GM18498 (cell line): Measurements from ENCODE around the gene ZDHHC11B.

Source experiments
- ATAC-seq: cut with Tn5 transposase; IDR thresholded peaks from one replicate; pipeline ENCODE4 v1.9.1; 2021; ENCODE audit warnings: mild to moderate bottlenecking, moderate library complexity; ENCODE audit not compliant: unreplicated experiment

Gene ZDHHC11B

DNA sequence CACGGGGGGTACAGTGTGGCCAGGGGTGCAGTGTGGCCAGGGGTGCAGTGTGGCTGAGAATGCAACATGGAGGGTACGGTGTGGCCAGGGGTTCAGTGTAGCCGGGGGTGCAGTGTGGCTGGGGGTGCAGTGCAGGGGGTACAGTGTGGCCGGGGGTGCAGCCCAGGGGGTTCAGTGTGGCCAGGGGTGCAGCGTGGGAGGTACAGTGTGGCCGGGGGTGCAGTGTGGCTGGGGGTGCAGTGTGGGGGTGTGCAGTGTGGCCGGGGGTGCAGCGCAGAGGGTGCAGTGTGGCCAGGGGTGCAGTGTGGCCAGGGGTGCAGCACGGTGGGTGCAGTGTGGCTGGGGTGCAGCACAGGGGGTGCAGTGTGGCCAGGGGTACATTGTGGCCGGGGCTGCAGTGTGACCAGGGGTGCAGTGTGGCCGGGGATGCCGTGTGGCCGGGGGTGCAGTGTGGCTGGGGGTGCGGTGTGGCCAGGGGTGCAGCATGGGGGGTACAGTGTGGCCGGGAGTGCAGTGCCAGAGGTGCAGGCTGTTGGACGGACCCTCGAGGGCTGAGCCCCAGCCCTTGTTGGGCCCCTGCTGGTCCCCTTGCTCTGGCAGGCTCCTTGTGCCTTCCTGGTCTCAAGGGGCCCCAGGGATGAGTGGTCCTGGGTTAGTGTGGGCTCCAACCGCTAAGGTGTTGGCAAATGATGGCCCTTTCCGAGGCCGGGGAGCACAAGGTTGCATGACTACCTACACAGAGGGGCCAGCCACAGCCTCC is 109.2 kb downstream of the ZDHHC11B start:
- no peak for ATAC-seq

DNA sequence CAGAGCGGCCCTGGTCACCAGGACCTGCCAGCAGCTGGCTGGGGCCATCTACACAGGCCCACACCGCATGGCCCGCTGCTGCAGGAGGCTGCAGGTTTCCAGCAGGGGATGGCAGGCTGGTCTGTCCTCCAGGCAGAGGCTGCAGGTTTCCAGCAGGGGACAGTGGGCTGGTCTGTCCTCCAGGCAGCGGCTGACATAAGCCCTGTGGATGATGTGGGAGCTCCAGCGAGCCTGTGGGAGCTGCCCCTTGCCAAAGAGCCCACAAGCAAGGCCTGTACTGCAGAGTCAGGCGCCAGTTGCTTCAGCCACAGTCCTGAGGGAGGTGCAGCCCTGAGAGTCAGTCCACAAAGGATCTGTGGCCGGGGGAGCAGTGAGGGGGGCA is 109.9 kb downstream of the ZDHHC11B start:
- ATAC-seq: no peak

DNA sequence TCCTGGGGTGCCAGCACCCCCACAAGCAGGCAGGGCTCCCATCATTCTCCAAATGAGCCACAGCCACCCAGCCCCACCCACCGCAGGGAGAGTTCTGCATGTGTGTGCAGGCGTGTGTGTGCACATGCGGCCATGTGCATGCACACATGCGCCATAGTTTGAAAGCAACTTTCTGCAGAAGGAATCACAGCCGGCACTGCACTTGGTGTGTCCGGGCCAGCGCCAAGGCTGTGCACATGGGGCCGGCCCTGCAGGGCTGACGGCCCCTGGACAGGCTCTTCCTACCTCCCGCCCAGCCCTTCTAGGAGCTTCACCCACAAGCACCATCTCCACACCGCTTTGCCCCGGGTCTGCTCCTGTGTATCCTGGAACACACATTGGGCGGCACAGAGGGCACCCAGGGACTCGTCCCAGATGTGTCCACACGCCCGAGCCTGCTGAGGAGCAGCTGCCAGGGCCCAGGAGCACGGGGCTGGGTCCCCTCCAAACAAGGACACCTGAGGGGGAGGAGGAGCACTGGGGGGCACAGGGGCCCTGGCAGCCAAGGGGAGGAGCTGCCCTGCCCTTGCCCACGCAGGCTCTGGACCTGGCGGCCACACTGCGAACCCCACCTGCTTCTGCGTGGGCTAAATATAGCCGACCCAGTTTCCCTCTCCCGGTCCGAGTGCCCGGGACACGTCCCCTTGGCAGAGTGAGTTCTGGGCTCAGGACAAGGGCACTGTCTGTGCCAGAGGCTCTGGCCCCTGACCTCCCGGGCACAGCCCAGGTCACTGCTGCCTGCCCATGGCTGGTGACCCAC is 110.5 kb downstream of the ZDHHC11B start:
- ATAC-seq: no peak

DNA sequence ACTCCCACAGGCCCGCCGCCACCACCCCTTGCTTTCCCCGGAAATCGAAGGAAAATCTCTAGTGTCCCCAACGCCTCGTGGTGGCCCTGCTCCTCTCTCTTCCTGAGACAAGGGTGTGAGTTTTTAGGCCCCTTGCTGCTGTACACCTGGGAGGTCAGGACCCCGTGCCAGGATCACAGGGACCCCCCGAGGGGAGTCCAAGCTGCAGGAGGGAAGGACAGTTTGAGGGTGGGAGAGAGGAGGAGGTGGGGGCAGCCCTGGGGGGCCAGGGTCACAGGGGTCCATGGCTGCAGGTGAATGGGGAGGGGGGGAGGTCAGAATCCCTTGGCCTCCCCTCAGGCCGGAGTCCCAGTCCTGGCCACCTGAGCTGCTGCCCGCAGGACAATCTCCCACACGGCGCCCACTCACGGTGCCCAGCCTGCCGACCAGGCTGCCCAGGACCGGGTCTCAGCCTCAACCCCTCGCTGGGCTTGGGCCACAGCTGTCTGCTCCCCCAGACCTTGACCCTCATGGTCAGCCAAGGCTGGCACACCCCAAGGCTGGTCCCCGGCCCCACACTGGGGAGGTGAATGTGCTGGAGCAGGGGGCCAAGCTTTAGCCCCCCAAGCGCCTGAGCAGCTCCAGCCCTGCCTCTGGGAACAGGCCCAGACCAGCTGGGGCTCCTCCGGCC is 111.2 kb downstream of the ZDHHC11B start:
- ATAC-seq: no peak

DNA sequence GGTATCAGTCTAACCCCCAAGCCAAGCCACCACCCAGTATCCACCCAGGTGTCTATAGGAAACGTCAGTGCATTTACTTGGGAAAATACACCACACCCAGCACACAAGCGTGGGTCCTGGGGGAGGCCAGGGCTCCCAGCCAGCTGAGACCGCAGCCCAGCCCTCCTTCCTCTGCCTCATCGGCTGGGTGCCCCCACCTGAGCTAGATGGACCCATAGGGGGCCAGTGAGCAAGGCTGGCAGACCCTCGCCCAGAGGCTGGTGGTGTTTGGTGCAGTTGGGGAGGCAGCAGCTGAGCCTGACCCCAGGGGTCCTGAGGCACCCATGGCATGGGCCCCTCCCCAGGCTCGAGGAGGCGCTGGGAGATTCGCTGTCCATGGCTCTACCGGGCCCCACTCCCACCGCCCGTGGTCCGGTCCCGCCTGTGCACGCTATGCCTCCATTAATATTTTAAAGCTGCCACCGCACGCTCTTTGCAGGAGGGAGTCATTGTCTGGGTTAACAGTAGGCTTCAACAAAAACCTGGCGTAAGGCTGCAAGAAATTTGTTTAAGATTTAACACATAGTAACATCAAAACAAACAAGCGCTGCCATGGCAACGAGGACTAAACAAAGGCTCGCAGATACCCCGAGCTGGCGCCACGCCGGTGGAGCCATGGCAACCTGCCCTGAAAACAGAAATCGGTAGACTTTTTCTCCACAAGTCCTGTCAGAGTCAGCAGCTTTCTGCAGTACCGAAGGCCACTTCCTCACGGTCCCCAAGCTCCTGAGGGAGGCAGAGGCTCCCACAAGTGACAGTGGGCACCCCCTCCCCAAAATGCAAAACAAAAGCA is 112.0 kb downstream of the ZDHHC11B start:
- ATAC-seq: no peak

DNA sequence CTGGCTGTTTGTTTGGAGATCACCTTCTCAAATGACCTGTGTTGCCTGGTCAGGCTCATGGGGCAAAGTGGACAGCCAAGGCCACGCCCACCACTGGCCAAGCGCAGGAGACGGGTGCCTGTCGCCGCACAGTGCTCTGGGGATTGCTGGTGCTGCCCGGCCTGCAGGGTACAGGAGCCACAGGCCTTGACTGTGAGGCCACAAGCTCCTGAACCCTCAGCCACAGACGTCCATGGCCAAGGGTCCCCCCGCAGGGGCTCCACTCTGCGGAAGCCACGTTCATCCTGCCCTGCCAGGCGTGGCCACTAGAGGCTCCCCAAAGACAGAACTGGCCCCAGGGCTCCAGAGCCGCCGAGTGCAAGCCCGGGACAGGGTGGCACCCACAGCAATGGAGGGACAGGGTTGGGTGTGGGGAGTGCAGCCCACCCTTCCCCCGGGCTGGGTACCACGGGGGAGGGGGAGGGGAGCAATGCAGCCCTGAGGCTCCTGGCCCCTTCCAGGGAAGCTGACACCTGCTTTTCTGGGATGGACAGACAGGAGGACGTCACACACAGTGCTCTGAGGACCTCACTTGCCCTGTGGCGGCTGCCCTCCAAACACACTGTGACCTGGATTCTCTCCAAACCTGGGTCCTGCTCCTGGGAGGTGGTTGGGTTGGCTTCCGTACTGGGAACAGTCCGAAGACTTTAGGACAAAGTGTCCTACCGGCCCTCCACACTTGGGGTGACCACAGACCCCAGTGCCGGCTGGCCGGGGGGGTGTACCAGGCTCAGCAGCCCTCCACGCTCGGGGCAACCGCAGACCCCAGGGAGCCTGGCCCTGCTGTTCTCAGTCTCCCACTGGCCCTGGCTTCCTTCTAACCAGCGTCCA is 112.8 kb downstream of the ZDHHC11B start:
- peak; percentile 80 for ATAC-seq

DNA sequence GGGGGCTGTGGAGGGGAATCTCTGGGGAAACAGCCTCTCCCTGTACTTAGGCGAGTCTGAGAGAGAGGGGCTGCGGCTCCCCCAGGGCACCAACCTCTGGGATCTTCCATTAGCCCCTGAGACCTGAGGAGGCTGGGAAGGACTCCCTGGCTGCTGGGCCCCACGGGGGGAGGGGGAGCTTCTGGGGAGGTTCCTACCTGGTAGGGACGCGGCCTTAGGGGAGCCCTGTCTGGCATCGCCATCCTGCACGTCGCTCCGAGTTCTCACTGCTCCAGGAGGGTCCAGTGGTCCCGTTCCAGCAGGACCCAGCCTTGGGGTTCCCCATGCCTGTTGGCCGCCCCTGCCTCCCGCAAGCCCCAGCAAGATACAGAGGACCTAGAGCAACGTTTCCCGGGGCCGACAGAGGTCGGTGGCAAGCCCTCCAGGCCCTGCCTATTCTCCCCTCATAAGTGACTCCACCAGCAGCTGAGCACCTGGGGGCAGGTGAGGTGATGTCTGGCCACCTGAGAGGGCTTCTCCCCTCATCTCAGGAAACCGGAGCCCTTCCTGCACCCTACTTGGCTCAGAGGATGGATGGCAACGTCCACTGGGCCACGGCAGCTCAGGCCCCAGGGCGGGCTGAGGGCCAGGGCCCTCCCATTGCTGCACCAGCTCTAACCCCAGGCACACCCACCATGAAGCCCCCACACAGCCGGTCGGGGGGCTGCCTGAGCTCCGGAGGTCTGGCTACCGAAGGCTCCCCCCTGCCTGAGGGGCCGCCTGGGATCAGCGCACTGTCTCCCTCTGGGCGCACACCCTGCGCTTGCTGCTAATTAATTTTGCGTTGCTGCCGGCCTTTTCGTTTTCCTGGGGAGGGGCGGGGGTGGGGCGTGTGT is 113.9 kb downstream of the ZDHHC11B start:
- ATAC-seq: no peak

DNA sequence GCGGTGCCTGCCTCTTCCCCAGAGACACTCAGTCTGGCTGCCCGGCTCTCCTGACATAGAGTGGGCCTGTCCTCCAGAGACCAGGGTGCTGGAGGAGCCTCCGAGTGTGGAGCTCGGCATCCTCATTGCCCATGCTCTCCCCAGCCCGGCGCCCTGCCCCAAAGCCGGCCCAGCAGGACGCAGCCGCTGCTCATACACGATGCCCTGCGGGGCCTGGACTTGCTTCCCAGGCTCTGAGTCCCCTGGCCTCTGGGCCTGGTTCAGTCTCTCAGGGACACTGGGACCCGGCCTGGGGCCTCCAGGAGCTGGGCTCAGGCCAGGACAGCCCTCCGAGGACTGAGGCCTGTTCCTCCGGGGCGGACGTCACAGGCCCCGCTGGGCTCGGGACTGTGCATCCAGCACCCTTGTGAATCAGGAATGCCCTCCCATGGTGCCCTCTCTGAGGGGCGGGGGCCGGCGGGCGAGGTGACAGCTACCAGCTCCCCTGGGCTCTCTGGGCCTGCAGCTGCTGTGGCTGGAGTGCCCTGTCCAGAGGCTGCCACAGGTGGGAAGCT is 114.6 kb downstream of the ZDHHC11B start:
- no peak for ATAC-seq

DNA sequence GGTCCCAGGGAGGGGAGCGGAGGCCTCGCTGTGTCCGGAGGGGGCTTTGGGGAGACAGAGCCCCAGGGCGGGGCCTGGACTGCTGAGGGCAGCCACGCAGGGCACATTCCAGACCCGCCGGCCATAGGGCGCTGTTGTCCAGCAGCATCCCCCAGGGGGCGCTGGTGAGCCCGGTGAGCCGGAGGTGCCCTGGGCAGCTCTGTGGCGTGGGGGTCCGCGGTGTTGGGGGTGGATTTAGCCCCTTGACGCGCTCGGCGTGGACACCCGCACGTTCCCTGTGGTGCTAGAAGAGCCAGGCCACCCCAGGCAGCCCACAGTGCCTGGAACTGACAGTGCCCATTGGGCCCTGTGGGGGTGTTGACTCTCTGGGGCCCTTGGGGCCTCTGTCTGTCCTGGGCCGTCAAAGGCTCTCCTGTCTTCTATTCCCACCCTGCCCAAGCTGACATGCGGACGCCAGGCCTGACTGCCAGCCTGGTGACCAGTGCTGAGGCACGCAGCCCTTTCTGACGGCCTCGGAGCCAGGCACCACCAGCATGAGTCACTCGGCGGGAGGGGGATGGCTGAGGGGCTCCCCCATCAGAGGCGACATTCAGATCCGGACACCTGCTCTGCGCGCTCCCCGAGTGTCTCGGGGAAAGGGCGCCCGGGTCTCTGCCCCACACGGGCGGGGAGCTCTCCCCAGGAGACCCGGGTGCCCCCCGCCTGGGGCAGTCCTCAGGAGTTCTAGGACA is 115.3 kb downstream of the ZDHHC11B start:
- no peak for ATAC-seq

DNA sequence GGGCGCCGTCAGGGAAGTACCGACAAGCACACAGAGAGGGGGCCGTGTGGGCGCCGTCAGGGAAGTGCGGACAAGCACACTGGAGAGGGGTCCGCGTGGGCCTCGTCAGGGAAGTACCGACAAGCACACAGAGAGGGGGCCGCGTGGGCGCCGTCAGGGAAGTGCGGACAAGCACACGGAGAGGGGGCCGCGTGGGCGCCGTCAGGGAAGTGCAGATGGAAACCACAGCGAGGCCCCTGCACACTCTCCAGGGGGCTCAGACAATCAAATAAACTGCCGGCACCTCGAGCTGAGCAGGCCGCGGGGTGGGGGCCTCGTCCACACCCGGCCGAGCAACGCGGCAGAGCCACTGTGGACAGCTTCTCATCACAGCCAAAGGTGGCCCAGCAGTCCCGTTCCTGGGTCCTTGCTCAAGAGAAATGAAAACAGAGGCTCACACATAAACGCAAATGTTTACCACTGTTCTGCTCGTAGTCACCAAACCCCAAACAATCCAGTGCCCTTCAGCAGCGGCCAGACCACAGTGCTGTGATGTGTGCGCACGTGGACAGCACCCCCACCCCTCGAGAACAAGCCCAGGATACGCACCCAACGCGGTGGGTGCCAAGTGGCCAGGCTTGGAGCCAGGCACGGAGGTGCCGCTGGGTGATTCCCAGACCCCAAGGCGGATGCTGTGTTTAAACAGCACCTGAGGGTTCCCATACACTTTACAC is 116.1 kb downstream of the ZDHHC11B start:
- no peak for ATAC-seq

DNA sequence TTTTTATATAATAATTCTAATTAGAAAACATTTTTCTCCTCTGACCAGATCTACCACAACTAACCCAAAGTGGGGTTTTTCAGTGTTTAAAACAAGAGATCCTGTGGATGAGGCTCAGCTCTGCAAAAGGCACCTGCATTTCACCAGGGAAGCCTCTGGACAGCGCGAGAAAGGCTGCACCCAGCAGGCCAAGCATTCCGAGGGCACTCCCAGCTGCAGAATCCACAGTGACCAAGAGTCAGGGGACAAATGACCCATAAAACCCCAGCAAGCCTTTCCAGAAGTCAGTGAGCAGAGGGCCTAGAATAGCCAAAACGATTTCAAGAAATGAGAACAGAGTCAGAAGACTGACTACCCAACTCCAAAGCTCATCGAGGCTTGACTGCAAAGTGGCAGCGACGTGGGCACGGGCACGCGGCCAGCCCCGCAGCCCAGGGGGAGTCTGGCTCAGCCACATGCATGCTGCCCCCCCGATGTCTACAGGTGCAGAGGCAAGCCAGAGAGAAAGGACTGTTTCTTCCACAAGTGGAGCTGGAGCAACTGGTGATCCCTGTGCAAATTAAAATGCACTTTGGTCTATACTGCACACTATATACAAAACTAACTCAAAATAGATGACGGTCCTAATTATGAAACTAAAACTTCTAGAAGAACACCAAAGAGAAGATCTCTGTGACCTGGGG is 117.6 kb downstream of the ZDHHC11B start:
- no peak for ATAC-seq

DNA sequence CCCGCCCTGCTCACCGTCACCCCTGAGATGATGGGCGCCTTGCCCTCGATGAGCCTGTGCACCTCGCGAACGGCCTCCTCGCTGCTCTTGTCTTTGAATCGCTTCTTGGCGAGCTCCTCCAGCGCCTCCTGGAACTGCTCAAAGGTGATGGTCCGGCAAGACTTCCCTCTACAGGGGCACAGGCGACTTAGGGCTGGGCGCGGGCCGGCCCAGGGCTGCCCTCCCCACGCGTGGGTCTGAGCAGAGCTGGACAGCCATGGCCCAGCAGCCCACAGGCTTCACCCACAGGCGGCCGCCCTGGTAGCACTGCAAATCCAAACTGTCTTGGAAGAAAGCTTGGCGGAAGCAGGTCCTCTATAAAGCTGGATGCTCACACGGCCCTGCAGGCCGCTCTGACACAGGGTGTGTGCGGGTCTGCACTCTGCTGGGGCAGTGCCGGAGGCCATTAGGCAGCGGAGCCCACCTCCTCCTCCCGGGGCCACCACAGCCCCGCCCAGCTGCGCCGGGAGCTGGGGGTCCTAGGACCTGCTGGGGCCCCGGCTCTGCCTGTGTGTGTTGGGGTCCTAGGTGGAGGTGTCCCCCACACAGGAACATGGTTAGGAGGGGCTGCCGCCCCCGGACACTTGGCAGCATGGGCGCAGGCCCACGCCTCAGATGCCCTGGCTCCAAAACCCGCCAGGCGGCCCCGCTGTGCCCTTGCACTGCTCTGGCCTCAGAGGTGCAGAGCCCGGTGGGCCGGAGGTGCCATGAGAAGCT is 118.4 kb downstream of the ZDHHC11B start:
- no peak for ATAC-seq

DNA sequence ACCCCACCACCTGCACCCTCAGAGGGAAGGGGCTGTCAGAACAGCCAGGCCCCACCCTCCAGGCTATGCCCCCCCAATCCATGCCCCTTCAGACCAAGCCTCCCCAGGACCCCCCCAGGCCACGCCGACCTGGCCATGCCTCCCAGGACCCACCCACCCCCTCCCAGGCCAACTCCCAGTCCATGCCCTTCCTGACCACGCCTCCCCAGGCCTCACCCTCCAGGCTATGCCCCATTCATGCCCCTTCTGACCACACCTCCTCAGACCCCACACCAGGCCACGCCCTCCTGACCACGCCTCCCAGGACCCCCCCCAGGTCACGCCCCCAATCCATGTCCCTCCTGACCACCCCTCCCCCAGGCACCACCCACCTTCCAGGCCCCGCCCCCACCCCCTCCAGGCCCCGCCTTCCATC is 119.0 kb downstream of the ZDHHC11B start:
- ATAC-seq: no peak

DNA sequence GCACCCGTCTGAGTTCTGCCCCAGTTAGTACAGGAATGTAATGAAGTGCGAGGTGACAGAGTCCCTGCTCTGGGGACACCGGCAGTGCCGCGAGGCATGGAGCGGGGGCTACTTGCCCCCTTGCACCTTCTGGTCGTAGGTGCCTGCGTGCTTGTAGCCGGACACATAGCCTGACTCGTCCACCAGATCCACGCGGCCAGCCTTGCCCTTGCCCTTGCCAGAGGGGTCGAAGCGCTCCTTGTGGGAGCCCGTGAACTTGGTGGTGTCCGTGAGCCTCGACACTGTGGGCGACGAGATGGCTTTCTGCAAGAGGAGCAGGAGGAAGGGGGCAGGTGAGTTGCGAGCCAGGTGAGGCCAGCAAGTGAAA is 119.6 kb downstream of the ZDHHC11B start:
- no peak for ATAC-seq

DNA sequence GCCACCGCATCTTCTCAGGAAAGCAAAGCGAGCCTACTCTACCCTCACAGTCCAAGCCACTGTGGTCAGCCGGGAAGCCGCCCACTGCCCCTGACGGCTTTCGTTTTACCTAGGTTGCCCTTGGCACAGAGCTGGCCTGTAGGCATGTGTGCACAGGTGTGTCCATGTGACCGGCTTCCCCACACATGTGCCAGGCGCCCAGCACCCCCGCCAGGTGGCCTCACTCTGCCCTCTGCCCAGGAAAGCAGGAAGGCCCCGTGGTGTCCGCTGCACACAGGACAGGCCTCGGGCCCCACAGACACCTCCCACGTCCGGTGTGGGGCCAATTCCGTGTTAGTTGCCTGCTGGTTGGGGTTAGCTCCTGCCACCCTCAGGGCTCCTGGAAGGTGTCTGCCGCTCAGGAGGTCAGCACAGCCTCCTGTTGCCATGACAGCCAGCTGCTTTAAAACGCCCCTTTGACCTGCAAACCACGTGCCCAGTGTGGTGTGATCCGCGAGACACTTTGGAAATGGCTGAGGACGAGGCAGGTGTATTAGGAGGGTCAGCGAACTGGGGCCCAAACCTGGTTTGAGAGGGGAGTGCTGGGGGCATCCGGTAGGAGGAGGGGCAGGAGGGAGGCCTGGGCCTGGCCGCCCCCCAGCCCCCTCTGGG is 120.1 kb downstream of the ZDHHC11B start:
- ATAC-seq: no peak
